Activated CD4-positive, alpha-beta T cell treated with anti-CD3 and anti-CD28 coated beads, Interleukin-2, amount 50 U/mL, for 1 hour (primary cell): ENCODE results near the gene SYT3.
"Not testable (repeated sequence)": the region's sequence is repeated elsewhere in the genome, so short reads cannot be mapped to it uniquely, and the experiment has no call there.

Experiments
- DNase-seq: peaks from one replicate; pipeline ENCODE4 v3.0.0-alpha.2; 2020

The SYT3 gene

DNA sequence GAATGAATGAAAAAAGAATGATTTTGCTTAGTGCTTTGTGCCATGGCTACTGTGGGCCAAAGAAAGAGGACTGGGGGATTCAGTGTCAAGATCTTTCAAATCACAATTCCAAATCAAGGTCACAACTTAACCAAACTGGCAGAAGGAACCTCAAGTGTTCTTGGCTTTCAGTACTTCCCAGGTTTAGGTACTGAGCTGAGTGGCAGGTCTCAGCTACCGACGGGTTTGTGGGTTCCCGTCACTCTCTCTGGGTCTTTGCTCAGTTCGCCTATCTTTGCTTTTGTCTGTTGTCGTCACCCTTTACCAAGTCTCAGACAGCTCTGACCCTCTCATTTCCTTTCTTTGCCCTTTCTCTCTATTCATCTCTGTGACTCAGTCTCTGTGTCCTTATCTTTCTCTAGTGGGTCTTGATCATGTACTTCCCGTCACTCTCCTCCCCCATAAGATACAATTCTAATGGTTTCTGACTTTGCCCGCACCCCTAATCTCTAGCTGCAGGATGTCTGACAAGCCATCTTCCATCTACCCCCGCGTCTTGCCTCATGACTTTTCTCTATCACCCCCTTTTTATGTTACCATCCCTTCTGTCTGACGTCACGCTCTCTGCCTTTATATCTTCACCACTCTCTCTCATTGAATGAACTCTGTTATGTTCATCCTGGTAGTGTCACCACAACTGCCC is 38.1 kb downstream of the SYT3 start:
- no peak for DNase-seq

DNA sequence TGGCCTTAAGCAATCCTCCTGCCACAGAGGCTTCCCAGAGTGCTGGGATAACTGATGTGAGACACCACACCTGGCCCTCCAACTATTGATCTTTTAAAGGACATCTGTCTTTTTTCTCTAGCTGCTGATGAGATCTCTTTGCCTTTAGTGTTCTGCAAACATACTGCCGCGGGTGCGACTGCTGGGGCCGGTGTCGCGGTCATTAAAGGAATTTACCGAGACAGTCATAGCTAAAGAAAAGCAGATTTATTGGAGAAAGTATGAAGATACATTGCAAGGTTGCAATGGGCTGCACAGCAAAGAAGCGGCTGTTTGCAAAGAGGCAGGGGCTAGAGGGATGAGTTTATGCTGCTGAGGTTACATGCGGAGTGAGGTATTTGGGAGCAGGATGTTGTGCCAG is 40.3 kb downstream of the SYT3 start:
- DNase-seq, result no peak

DNA sequence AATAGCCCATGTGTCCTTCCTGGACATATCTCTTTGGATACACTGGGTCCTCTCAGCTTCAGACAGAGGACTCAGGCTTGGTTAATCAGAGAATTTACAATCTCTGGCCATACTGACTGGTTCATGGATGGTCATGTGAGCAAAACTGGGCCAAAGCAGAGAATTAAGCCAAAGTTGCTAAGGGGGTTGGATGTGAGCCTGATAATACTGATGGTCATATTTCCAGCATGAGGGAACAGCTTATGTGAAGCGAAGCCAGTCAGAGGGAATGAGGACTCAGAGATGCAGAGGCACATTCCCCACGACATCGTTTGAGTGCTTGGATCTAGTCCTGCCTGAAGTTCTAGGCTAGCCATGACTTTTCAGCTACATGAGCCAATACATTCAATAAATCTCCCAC is 49.5 kb downstream of the SYT3 start:
- DNase-seq, result no peak

DNA sequence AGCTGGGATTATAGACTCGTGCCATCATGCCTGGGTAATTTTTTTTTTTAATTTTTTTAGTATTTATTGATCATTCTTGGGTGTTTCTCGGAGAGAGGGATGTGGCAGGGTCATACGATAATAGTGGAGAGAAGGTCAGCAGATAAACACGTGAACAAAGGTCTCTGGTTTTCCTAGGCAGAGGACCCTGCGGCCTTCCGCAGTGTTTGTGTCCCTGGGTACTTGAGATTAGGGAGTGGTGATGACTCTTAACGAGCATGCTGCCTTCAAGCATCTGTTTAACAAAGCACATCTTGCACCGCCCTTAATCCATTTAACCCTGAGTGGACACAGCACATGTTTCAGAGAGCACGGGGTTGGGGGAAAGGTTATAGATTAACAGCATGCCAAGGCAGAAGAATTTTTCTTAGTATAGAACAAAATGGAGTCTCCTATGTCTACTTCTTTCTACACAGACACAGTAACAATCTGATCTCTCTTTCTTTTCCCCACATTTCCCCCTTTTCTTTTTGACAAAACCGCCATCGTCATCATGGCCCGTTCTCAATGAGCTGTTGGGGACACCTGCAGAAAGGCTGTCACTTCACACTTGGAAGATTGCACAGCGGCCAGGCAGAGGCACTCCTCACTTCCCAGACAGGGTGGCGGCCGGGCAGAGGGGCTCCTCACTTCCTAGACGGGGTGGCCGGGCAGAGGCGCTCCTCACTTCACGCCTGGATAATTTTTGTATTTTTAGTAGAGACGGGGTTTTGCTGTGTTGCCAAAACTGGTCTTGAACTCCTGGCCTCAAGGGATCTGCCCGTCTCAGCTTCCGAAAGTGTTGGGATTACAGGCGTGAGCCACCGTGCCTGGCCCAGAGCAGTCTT is 57.7 kb downstream of the SYT3 start:
- not testable (repeated sequence) for DNase-seq

DNA sequence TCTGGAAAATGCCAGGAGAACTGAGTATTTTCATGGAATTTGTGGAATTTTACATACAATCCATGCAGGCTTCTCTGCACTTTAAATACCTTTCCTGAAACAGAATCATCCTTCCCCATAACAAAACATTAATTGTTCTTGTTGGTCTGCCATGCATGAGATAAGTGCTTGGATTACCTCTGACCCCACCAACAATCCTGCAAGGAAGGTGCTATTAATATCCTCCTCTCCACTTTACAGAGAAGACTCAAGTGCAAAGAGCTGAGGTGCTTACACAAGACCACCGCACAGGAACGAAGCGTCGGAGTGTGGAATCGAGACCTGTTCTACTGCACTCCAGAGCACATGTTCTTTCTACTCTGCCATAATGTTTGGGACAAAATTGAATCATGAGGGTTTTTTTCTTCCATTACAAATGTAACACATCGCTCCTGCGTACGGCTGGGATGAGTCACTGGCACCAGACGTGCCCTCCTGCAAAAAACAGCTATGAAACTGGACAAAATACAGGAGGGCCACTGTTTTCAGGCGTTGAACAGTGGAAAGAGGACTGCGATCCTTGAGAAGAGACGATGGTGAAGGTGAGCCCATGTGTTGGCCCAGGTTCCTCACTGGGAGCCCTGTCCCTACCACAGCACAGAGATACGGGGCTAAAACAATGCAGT is 58.6 kb downstream of the SYT3 start:
- DNase-seq, result no peak

DNA sequence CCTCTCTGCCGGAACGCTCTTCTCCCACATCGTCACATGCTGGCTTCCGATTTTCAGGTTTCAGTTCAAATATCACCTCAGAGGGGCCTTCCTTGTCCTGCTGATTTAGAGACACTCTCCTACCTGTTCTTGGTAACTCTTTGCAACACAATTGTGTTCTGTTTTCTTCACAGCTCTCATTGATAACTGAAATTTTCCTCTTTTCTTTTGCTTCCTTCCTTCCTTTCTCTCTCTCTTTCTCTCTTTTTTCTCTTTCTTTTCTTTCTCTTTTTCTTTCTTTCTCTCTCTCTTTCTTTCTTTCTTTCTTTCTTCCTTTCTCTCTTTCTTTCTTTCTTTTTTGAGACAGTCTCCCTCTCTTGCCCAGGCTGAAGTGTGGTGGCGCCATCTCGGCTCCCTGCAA is 59.4 kb downstream of the SYT3 start:
- no peak for DNase-seq

DNA sequence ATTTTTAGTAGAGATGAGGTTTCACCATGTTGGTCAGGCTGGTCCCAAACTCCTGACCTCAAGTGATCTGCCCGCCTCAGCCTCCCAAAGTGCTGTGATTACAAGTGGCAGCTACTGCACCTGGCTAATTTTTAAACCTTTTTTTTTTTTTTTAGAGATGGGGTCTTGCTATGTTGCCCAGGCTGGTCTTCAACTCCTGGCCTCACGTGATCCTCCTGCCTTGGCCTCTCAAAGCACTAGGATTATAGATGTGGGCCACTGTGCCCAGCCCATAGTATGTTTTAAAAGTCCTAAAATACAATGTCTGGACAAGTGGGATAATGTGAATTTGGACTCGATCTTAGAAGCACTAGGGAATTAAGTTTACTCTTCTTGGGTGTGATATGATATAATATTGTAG is 62.9 kb downstream of the SYT3 start:
- not testable (repeated sequence) for DNase-seq

DNA sequence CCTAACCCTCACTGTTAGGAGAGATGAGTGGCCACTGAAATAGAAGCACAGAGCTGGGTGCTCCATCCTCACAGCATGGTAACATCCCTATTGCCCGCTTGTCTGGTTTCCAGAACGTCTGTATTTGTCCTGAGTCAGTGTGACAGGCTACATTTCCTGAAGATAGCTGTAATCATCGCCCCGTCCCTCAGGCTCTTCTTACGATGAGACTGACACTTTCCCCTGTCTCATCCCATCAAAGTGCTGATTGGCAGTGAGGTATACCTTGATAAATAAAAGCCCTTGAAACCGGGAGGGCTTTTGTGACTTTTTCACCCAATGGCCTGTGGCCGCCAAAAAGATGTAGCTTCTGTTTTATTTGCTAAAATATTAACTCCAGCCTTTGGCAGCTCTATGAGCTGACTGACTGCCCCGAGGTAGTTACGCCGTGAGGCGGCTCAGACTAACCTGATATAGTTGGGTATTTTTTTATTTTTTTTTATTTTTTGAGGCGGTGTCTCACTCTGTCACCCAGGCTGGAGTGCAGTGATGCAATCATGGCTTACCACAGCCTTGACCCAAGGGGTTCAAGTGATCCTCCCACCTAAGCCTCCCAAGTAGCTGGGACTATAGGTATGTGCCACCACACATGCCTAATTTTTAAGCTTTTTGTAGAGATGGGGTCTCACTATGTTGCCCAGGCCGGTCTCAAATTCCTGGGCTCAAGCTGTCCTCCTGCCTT is 65.8 kb downstream of the SYT3 start:
- no peak for DNase-seq
